H9 (cell line): ENCODE results near the gene MME. TPM values are rescaled to one million over a fixed set of nuclear protein-coding genes. Genes with fewer than 3 reads are reported as not detected.

Experiments
- DNase-seq: peaks from one replicate; pipeline ENCODE4 v3.0.0-alpha.2; 2017
- H2AFZ ChIP-seq: one replicate; pipeline ENCODE4 v1.6.1; 2013; ENCODE audit warnings: mild to moderate bottlenecking, low read length, control low read depth, moderate library complexity
- H2AK5ac ChIP-seq: 2 replicates; pipeline ENCODE4 v1.6.1; 2013; ENCODE audit warnings: low read length, control low read depth, mixed read lengths; ENCODE audit not compliant: insufficient read length
- H2BK120ac ChIP-seq: one replicate; pipeline ENCODE4 v1.6.1; 2013; ENCODE audit warnings: low read depth, mild to moderate bottlenecking, low read length, control low read depth, inconsistent platforms; ENCODE audit not compliant: poor library complexity, severe bottlenecking
- H2BK12ac ChIP-seq: 2 replicates; pipeline ENCODE4 v1.6.1; 2013; ENCODE audit warnings: low read length, control low read depth, mixed read lengths, low read depth; ENCODE audit not compliant: insufficient read length
- H2BK15ac ChIP-seq: 2 replicates; pipeline ENCODE4 v1.6.1; 2013; ENCODE audit warnings: low read depth, low read length, control low read depth
- H2BK20ac ChIP-seq: one replicate; pipeline ENCODE4 v1.6.1; 2013; ENCODE audit warnings: low read depth, mild to moderate bottlenecking, low read length, control low read depth, inconsistent platforms; ENCODE audit not compliant: poor library complexity, severe bottlenecking
- H2BK5ac ChIP-seq: 2 replicates; pipeline ENCODE4 v1.6.1; 2013; ENCODE audit warnings: low read length, control low read depth, mixed read lengths; ENCODE audit not compliant: insufficient read length
- H3K14ac ChIP-seq: 2 replicates; pipeline ENCODE4 v1.6.1; 2013; ENCODE audit warnings: low read length, control low read depth; ENCODE audit not compliant: insufficient read depth
- H3K18ac ChIP-seq: 2 replicates; pipeline ENCODE4 v1.6.1; 2013; ENCODE audit warnings: low read depth, mild to moderate bottlenecking, mixed read lengths, low read length, control low read depth; ENCODE audit not compliant: insufficient read length
- H3K23ac ChIP-seq: 2 replicates; pipeline ENCODE4 v1.6.1; 2013; ENCODE audit warnings: low read length, control low read depth, mixed read lengths, low read depth; ENCODE audit not compliant: insufficient read length
- H3K23me2 ChIP-seq: 2 replicates; pipeline ENCODE4 v1.6.1; 2013; ENCODE audit warnings: low read depth, mild to moderate bottlenecking, mixed read lengths, low read length, control low read depth; ENCODE audit not compliant: insufficient read length, poor library complexity, severe bottlenecking
- H3K27ac ChIP-seq: 2 replicates; pipeline ENCODE4 v1.5.1; 2013; ENCODE audit warnings: low read length, control low read depth, mixed read lengths, low read depth; ENCODE audit not compliant: insufficient read length
- H3K27me3 ChIP-seq: 2 replicates; pipeline ENCODE4 v1.6.1; 2013; ENCODE audit warnings: low read length, control low read depth, inconsistent platforms; ENCODE audit not compliant: insufficient read depth
- H3K4ac ChIP-seq: 2 replicates; pipeline ENCODE4 v1.6.1; 2013; ENCODE audit warnings: low read depth, mild to moderate bottlenecking, control low read depth, inconsistent platforms, low read length, moderate library complexity
- H3K4me1 ChIP-seq: 2 replicates; pipeline ENCODE4 v1.6.1; 2013; ENCODE audit warnings: low read length, control low read depth, inconsistent platforms; ENCODE audit not compliant: insufficient read depth
- H3K4me2 ChIP-seq: 2 replicates; pipeline ENCODE4 v1.6.1; 2013; ENCODE audit warnings: low read length, control low read depth, mixed read lengths; ENCODE audit not compliant: insufficient read length, insufficient read depth
- H3K56ac ChIP-seq: 2 replicates; pipeline ENCODE4 v1.6.1; 2013; ENCODE audit warnings: low read depth, mild to moderate bottlenecking, mixed read lengths, low read length, control low read depth; ENCODE audit not compliant: insufficient read length
- H3K79me1 ChIP-seq: 2 replicates; pipeline ENCODE4 v1.6.1; 2013; ENCODE audit warnings: low read depth, mild to moderate bottlenecking, moderate library complexity, low read length, control low read depth, inconsistent platforms; ENCODE audit not compliant: insufficient read depth, poor library complexity, severe bottlenecking
- H3K79me2 ChIP-seq: 2 replicates; pipeline ENCODE4 v1.6.1; 2013; ENCODE audit warnings: low read length, control low read depth, inconsistent platforms; ENCODE audit not compliant: insufficient read depth
- H3K9ac ChIP-seq: 2 replicates; pipeline ENCODE4 v1.6.1; 2013; ENCODE audit warnings: low read length, control low read depth, mixed read lengths; ENCODE audit not compliant: insufficient read length; ENCODE audit errors: extremely low read depth
- H3K9me3 ChIP-seq: one replicate; pipeline ENCODE4 v1.6.1; 2013; ENCODE audit warnings: low read depth, low read length, inconsistent platforms; ENCODE audit not compliant: control insufficient read depth
- H3T11ph ChIP-seq: one replicate; pipeline ENCODE4 v1.6.1; 2013; ENCODE audit warnings: mild to moderate bottlenecking, low read length, control low read depth, inconsistent platforms
- H4K20me1 ChIP-seq: one replicate; pipeline ENCODE4 v1.6.1; 2013; ENCODE audit not compliant: control insufficient read depth, insufficient read length, insufficient read depth
- H4K5ac ChIP-seq: 2 replicates; pipeline ENCODE4 v1.6.1; 2013; ENCODE audit warnings: low read depth, mild to moderate bottlenecking, mixed read lengths, low read length, control low read depth; ENCODE audit not compliant: insufficient read length
- H4K8ac ChIP-seq: replicated peaks from 2 replicates; pipeline ENCODE4 v1.6.1; 2013; ENCODE audit warnings: low read length, control low read depth, mixed read lengths, low read depth; ENCODE audit not compliant: insufficient read length
- H4K91ac ChIP-seq: 2 replicates; pipeline ENCODE4 v1.6.1; 2013; ENCODE audit warnings: low read depth, mild to moderate bottlenecking, moderate library complexity, mixed read lengths, low read length, control low read depth; ENCODE audit not compliant: insufficient read length
- H3K27ac Mint-ChIP-seq, 3 experiments: 2 replicates in 2 of 3; 3 replicates in 1 of 3; pipeline ENCODE4 v1.8.0; 2020 to 2021; ENCODE audit warnings: mixed read lengths in 3 of 3, mild to moderate bottlenecking in 1 of 3, moderate library complexity in 1 of 3
- H3K27me3 Mint-ChIP-seq: 2 replicates; pipeline ENCODE4 v1.8.0; 2021; ENCODE audit warnings: low read depth, mild to moderate bottlenecking, moderate library complexity, mixed read lengths
- H3K36me3 Mint-ChIP-seq, 3 experiments: 2 replicates in 2 of 3; 3 replicates in 1 of 3; pipeline ENCODE4 v1.8.0; 2020 to 2021; ENCODE audit warnings: low read depth in 3 of 3, mixed read lengths in 3 of 3; ENCODE audit not compliant: insufficient read depth in 1 of 3
- H3K4me1 Mint-ChIP-seq, 2 experiments: 2 replicates each; pipeline ENCODE4 v1.8.0; 2020; ENCODE audit warnings: mixed read lengths in 2 of 2
- H3K4me3 Mint-ChIP-seq, 2 experiments: 2 replicates in 1 of 2; 3 replicates in 1 of 2; pipeline ENCODE4 v1.8.0; 2020 to 2021; ENCODE audit warnings: mild to moderate bottlenecking in 2 of 2, mixed read lengths in 2 of 2, moderate library complexity in 1 of 2
- H3K9me3 Mint-ChIP-seq, 2 experiments: 2 replicates in 1 of 2; 3 replicates in 1 of 2; pipeline ENCODE4 v1.8.0; 2020; ENCODE audit warnings: mild to moderate bottlenecking in 2 of 2, mixed read lengths in 2 of 2, moderate library complexity in 1 of 2
- WGBS: extraction: QIAGEN DNeasy Blood & Tissue Kit; methylation state at CpG from one replicate; pipeline ENCODE4 v1.1.7; 2013; ENCODE audit warnings: missing lambda C conversion rate, low lambda C conversion rate, mixed read lengths; ENCODE audit not compliant: insufficient read length; ENCODE audit errors: extremely low coverage; 5-methylcytosine and 5-hydroxymethylcytosine counted together
- total RNA-seq: library from RNA; stranded (reverse); gene quantifications from 2 replicates; pipeline ENCODE4 v1.2.1, GENCODE V29; 2021
- TF ChIP-seq, protein P1 (sequence below): fragments of 200-600 bp; sonication (generic); conservative IDR thresholded peaks from 3 replicates; pipeline ENCODE4 v1.8.0; 2021; ENCODE audit warnings: antibody characterized with exemption, mild to moderate bottlenecking

The MME gene
- total RNA-seq, 1 experiment from 2014 or later: 16.4 TPM

- H3K27ac Mint-ChIP-seq: peak overlapping the region in 1 of 3 experiments; percentile 62; a peak in 1 of 7 replicates
Observed at GRCh38 chr3:155161640-155162292, 81.6 kb downstream of the MME start.

More at GRCh38 chr3:155161640-155162292, 81.6 kb downstream of the MME start:
- no peak overlapping the region for H3K4me3 Mint-ChIP-seq
- Histone ChIP-seq H3K79me2 (no peaks in the 10 kb centered on the region), H2BK15ac (no peak overlapping the region), H3K23me2 (no peaks in the 10 kb centered on the region), H2BK120ac (no peak overlapping the region), H3K9ac (no peak overlapping the region), H2AFZ (no peak overlapping the region), H3K9me3 (no peaks in the 10 kb centered on the region), H4K91ac (no peak overlapping the region), H4K5ac (no peak overlapping the region), H3K18ac (no peak overlapping the region), H4K8ac (no peak overlapping the region), H2BK5ac (no peak overlapping the region), H3K27me3 (no peaks in the 10 kb centered on the region), H3K4me2 (no peak overlapping the region), H3K14ac (no peak overlapping the region), H3K79me1 (no peaks in the 10 kb centered on the region), H3K4ac (no peak overlapping the region), H3K4me1 (no peaks in the 10 kb centered on the region), H3K23ac (no peak overlapping the region), H4K20me1 (no peaks in the 10 kb centered on the region), H3K56ac (no peak overlapping the region), H3T11ph (no peak overlapping the region), H2BK20ac (no peak overlapping the region), H2AK5ac (no peak overlapping the region), H3K27ac (no peak overlapping the region), H2BK12ac (no peak overlapping the region)
- no CpG with 5 or more reads among the region's 4 CpGs for WGBS
- DNase-seq: no peak
- TF ChIP-seq, protein P1, sequence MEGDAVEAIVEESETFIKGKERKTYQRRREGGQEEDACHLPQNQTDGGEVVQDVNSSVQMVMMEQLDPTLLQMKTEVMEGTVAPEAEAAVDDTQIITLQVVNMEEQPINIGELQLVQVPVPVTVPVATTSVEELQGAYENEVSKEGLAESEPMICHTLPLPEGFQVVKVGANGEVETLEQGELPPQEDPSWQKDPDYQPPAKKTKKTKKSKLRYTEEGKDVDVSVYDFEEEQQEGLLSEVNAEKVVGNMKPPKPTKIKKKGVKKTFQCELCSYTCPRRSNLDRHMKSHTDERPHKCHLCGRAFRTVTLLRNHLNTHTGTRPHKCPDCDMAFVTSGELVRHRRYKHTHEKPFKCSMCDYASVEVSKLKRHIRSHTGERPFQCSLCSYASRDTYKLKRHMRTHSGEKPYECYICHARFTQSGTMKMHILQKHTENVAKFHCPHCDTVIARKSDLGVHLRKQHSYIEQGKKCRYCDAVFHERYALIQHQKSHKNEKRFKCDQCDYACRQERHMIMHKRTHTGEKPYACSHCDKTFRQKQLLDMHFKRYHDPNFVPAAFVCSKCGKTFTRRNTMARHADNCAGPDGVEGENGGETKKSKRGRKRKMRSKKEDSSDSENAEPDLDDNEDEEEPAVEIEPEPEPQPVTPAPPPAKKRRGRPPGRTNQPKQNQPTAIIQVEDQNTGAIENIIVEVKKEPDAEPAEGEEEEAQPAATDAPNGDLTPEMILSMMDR: no peak
- H3K9me3 Mint-ChIP-seq: no peaks in the 10 kb centered on the region
- H3K27me3 Mint-ChIP-seq: no peaks in the 10 kb centered on the region
- no peaks in the 10 kb centered on the region for H3K4me1 Mint-ChIP-seq
- no peaks in the 10 kb centered on the region for H3K36me3 Mint-ChIP-seq
